HepG2 (cell line): Measurements from ENCODE around the gene CD46. TPM values are rescaled to one million over a fixed set of nuclear protein-coding genes. Genes with fewer than 3 reads are reported as not detected.

Source experiments
- ATAC-seq: fragments of 200-7000 bp; cut with Tn5 transposase; 3 replicates; pipeline ENCODE4 v1.9.1; 2020; ENCODE audit warnings: mild to moderate bottlenecking, moderate library complexity
- BruUV-seq: library from RNA; stranded (reverse); fragments of 400-500 nt; replicated peaks from 2 replicates; lab custom pipeline; 2021; lab: Mats Ljungman, UMichigan
- CTCF ChIA-PET: fragments of 300-600 bp; formaldehyde crosslinking; extraction: SDS; loops from one replicate; lab custom pipeline; 2021; ENCODE audit warnings: low total read pairs, inconsistent platforms, low intra/inter-chr PET ratio; lab: Yijun Ruan, JAX
- POLR2A ChIA-PET: fragments of 350-600 bp; sonication (Branson Sonifier 250); formaldehyde crosslinking; loops from one replicate; lab custom pipeline; 2020; ENCODE audit warnings: antibody characterized with exemption, inconsistent platforms; lab: Yijun Ruan, JAX
- DNase-seq: peaks from one replicate; pipeline ENCODE4 v3.0.0-alpha.2; 2015; ENCODE audit warnings: low spot score
- FAIRE-seq: peaks from 3 replicates; lab custom pipeline; 2011; peaks lifted over from hg19 to GRCh38; lab: Jason Lieb, UNC
- H2AFZ ChIP-seq: one replicate; pipeline ENCODE4 v1.6.1; 2011; ENCODE audit warnings: low read length, inconsistent platforms
- H3K27ac ChIP-seq: fragments of 300-600 bp; 3 replicates; pipeline ENCODE4 v1.8.0; 2011; ENCODE audit warnings: mixed run types, mild to moderate bottlenecking, mixed read lengths, low read length, inconsistent platforms; ENCODE audit not compliant: insufficient read depth; ENCODE audit errors: extremely low read length
- H3K27me3 ChIP-seq, 2 experiments: fragments of 200-600 bp in 1 of 2; 2 replicates in 1 of 2; 3 replicates in 1 of 2; pipeline versions ENCODE4 v1.6.0 to v1.8.0; 2011; ENCODE audit warnings: low read length in 2 of 2, mild to moderate bottlenecking in 2 of 2, moderate library complexity in 2 of 2, inconsistent platforms in 1 of 2; ENCODE audit not compliant: insufficient read depth in 2 of 2, control insufficient read depth in 1 of 2
- H3K36me3 ChIP-seq, 2 experiments: fragments of 200-600 bp in 1 of 2; replicated peaks in 1 of 2; 2 replicates in 1 of 2; 3 replicates in 1 of 2; pipeline versions ENCODE4 v1.5.1 to v1.8.0; 2011; ENCODE audit warnings: low read length in 2 of 2, inconsistent platforms in 1 of 2; ENCODE audit not compliant: insufficient read depth in 2 of 2, control insufficient read depth in 1 of 2
- H3K4me1 ChIP-seq: 2 replicates; pipeline ENCODE4 v1.5.1; 2012; ENCODE audit warnings: low read length, inconsistent platforms; ENCODE audit not compliant: insufficient read depth
- H3K4me2 ChIP-seq: 2 replicates; pipeline ENCODE4 v1.6.0; 2011; ENCODE audit warnings: low read depth, low read length, inconsistent platforms
- H3K4me3 ChIP-seq, 3 experiments: fragments of 200-600 bp in 1 of 3; sonication (generic), shearing (Covaris generic) in 1 of 3; replicated peaks in 1 of 3; 2 replicates each; pipeline ENCODE4 v1.5.1; 2011 to 2016; ENCODE audit warnings: low read length in 3 of 3, inconsistent platforms in 2 of 3, low read depth in 2 of 3, mild to moderate bottlenecking in 2 of 3, control low read depth in 1 of 3, mixed read lengths in 1 of 3; ENCODE audit not compliant: insufficient read depth in 1 of 3
- H3K79me2 ChIP-seq: one replicate; pipeline ENCODE4 v1.6.1; 2011; ENCODE audit warnings: low read length, inconsistent platforms; ENCODE audit not compliant: insufficient read depth
- H3K9ac ChIP-seq: 2 replicates; pipeline ENCODE4 v1.6.0; 2011; ENCODE audit warnings: mild to moderate bottlenecking, low read depth, low read length, inconsistent platforms; ENCODE audit not compliant: insufficient read depth
- H3K9me3 ChIP-seq: 2 replicates; pipeline ENCODE4 v1.5.1; 2012; ENCODE audit warnings: mild to moderate bottlenecking, low read length
- H4K20me1 ChIP-seq: 2 replicates; pipeline ENCODE4 v1.6.0; 2011; ENCODE audit warnings: inconsistent platforms, mild to moderate bottlenecking, low read length, moderate library complexity; ENCODE audit not compliant: insufficient read depth
- HMGXB4 ChIP-seq, 2 experiments: sonication (generic) in 1 of 2; formaldehyde crosslinking in 1 of 2; IDR thresholded peaks; 2 replicates each; pipeline versions ENCODE4 v1.4.0 to v1.6.1; 2018 to 2020; ENCODE audit warnings: missing genetic modification reagents in 2 of 2, borderline replicate concordance in 1 of 2, low read depth in 1 of 2, mild to moderate bottlenecking in 1 of 2, missing biosample characterization in 1 of 2
- IRX3 ChIP-seq: sonication (generic); formaldehyde crosslinking; IDR thresholded peaks from 2 replicates; pipeline ENCODE4 v1.8.1; 2023; ENCODE audit warnings: mild to moderate bottlenecking, low read depth, missing genetic modification reagents, borderline replicate concordance
- NCOR1 ChIP-seq: fragments of 200-600 bp; sonication (generic); IDR thresholded peaks from 2 replicates; pipeline ENCODE4 v1.7.0; 2017; ENCODE audit warnings: antibody characterized with exemption, low read length, borderline replicate concordance
- PRMT3 ChIP-seq: sonication (generic); formaldehyde crosslinking; IDR thresholded peaks from 2 replicates; pipeline ENCODE4 v1.8.1; 2022; ENCODE audit warnings: low read depth, mild to moderate bottlenecking, moderate library complexity, missing genetic modification reagents, borderline replicate concordance
- SRSF1 ChIP-seq: fragments of 200-400 bp; formaldehyde crosslinking; optimal IDR thresholded peaks from 2 replicates; pipeline ENCODE3; 2017; ENCODE audit warnings: mild to moderate bottlenecking, low read depth, low read length, moderate library complexity
- TEAD3 ChIP-seq: optimal IDR thresholded peaks from 2 replicates; pipeline ENCODE3; 2016; ENCODE audit warnings: borderline replicate concordance
- ZNF549 ChIP-seq: sonication (generic); formaldehyde crosslinking; IDR thresholded peaks from 2 replicates; pipeline ENCODE4 v1.5.0; 2020; ENCODE audit warnings: missing genetic modification reagents
- ZNF598 ChIP-seq: sonication (generic); formaldehyde crosslinking; IDR thresholded peaks from 2 replicates; pipeline ENCODE4 v1.5.1; 2020; ENCODE audit warnings: mild to moderate bottlenecking, missing genetic modification reagents, borderline replicate concordance
- ZNF772 ChIP-seq: sonication (generic); formaldehyde crosslinking; IDR thresholded peaks from 2 replicates; pipeline ENCODE4 v1.5.0; 2020; ENCODE audit warnings: mild to moderate bottlenecking, missing genetic modification reagents
- WGBS: methylation state at CpG from one replicate; pipeline ENCODE4 v1.1.6; 2017; ENCODE audit warnings: low lambda C conversion rate; 5-methylcytosine and 5-hydroxymethylcytosine counted together
- in situ Hi-C: cut with HindIII; loops from 2 replicates; pipeline ENCODE4 v1.10.0; 2017; ENCODE audit warnings: low pct_unique_long_range_greater_than_20kb; ENCODE audit not compliant: extremely low pct_ligation_motif_present
- intact Hi-C: fragments of 100-400 bp; cut with micrococcal nuclease; formaldehyde crosslinking; loops from one replicate; pipeline ENCODE4 v1.10.0; 2022; ENCODE audit not compliant: unreplicated experiment
- polyA plus RNA-seq, 8 experiments: library from polyadenylated mRNA; depleted of rRNA in 3 of 8; stranded (reverse) in 7 of 8; unstranded in 1 of 8; fragments of >200 nt; fragmentation: Illumina TruSeq in 4 of 8; extraction: Trizol in 4 of 8; gene quantifications; 2 replicates each; pipeline versions ENCODE4 v1.2.1 to v1.2.3, GENCODE V29; 2011 to 2016; ENCODE audit warnings: low read depth in 4 of 8, missing spikeins in 1 of 8, mixed read lengths in 1 of 8; ENCODE audit not compliant: insufficient read depth in 1 of 8
- total RNA-seq, 5 experiments: library from RNA; depleted of rRNA; stranded (reverse); fragments of >200 nt; fragmentation: Illumina TruSeq; extraction: Trizol; gene quantifications; 2 replicates each; pipeline ENCODE4 v1.2.3, GENCODE V29; 2016; ENCODE audit warnings: low read depth in 1 of 5

The CD46 gene
- total and polyA plus RNA-seq, 2 of the 13 experiments (the other 11 are each of a cell fraction or from before 2014, with no cell fraction given): 130 to 277 TPM

GRCh38 chr1:207804721-207805468 lies 53.0 kb downstream of the CD46 start:
- POLR2A ChIA-PET: no interaction called here
- no TSS peak for BruUV-seq
- no peaks in the 10 kb centered on the region for H3K27me3 ChIP-seq
- in situ Hi-C loops (no loop called here), intact Hi-C loops (no loop called here)
- no peaks in the 10 kb centered on the region for H3K79me2 ChIP-seq
- H2AFZ ChIP-seq: no peak overlapping the region
- 75% methylated on average over 3 of the region's 5 CpGs for WGBS
- no peaks in the 10 kb centered on the region for H3K4me1 ChIP-seq
- H4K20me1 ChIP-seq: no peaks in the 10 kb centered on the region
- no peak overlapping the region for H3K9ac ChIP-seq
- TF ChIP-seq PRMT3 (CRISPR knock-in tag) (no peak), ZNF772 (CRISPR knock-in tag) (no peak), TEAD3 (CRISPR knock-in tag) (no peak), HMGXB4 (CRISPR knock-in tag; IDR thresholded peaks at IDR 0.05; ENCODE audit: borderline replicate concordance in 1 of 2, low read depth in 1 of 2) (no peak), ZNF549 (no peak), SRSF1 (no peak), ZNF598 (CRISPR knock-in tag) (no peak), IRX3 (no peak), NCOR1 (no peak)
- CTCF ChIA-PET: no interaction called here
- no peak for FAIRE-seq
- H3K36me3 ChIP-seq: peaks cover 33 to 64% of the 10 kb centered on the region in 2 experiments; a peak in 4 of 5 replicates
- H3K27ac ChIP-seq: no peak overlapping the region
- ATAC-seq: no peak
- H3K4me3 ChIP-seq: no peak overlapping the region
- H3K4me2 ChIP-seq: no peak overlapping the region
- no peaks in the 10 kb centered on the region for H3K9me3 ChIP-seq
- no peak for DNase-seq
